ENCODE measurements around the gene RBMS2. TPM values are rescaled to one million over a fixed set of nuclear protein-coding genes. Genes with fewer than 3 reads are reported as not detected.
"Not testable (repeated sequence)": the region's sequence is repeated elsewhere in the genome, so short reads cannot be mapped to it uniquely, and the experiment has no call there.

Gene RBMS2
- total and polyA plus RNA-seq, 9 donors = 13.0 to 29.3 (median 19.3) TPM

DNA sequence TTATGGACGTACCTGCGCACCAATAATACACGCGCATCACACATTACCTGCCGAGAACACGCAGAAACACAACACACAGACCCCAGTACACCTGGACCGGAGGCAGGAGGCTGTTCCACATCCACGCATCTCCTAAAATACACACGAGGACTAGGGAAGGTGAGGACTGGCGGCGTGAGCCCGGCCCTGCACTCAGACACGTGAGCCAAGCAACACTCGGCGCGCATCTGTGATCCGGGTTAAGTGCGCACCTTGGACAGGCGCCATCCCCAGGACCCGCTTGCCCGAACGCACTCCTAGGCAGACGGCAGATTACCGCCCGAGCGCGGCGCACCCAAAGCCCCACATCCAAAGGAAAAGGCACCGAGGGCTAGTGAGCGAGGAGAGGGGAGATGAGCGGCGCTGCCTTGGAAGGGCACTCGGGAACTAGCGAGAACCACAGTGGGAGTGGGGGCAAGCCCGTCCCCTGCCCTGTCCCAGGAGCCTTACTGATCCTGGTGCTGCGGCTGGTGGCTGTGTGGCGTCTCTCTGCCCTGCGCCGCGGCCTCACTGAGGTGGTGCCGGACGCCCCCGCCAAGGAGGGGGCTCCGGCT is 34.1 kb upstream of the RBMS2 start:
- peak; percentile 20 for DNase-seq
- peaks cover 16% of the 10 kb centered on the region for H3K4me1 ChIP-seq (ENCODE audit: control insufficient read depth, insufficient read depth, low read length)
- H3K27me3 ChIP-seq (ENCODE audit: control insufficient read depth, insufficient read depth, low read length) = peaks cover 50% of the 10 kb centered on the region
- no peaks in the 10 kb centered on the region for H3K36me3 ChIP-seq (ENCODE audit: control insufficient read depth, insufficient read depth, low read length)
- no peaks in the 10 kb centered on the region for H3K9me3 ChIP-seq (replicated peaks; ENCODE audit: control insufficient read depth, low read depth, low read length)
- H3K4me3 ChIP-seq (ENCODE audit: low read length) = peak overlapping the region; percentile 52
- H3K27ac ChIP-seq (ENCODE audit: low read length) = no peak overlapping the region
- 2% methylated on average over 37 of the region's 44 CpGs for WGBS (ENCODE audit: insufficient coverage)

DNA sequence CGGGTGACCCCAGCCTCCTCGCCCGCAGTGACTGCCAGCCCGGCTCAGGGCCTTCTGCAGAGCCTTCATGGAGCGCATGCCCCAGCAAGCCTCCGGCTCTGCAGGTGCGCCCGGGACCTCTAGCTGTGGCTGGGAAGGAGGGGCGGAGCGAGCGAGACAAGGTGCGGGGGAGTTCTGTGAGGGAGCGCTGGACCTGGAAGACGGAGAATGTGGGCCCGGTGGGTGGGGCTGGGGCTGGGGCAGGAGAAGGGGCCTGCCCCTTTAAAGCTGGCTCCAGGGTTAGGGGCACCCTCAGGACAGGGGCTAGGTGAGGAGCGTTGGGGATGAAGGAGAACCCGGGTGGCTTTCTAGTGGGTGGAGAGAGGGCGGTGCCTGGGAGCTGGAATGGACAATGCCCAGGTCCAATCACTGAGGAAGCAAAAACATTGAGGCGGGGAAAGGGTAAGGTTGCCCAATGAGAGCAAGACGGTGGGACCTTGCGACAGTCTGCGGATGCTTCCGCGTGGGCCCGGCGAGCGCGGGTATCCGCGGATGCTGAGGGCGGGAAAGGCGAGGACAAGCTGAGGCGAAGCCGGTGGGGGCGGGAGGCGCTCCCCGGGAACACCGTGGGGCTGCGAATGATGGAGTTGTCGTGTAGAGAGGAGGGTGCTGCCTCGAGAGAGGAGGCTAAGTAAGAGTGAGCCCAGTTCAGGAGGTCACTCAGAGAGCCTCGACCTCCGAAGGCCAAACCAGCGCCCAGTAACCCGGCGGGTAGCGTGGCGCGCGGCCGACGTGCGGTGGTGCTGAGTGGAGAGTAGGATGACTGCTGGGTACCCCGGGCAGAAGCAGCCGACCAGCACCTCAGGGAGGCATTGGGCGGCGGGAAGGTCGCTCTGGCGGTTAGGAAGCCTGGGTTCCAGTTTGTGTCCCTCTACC is 33.3 kb upstream of the RBMS2 start, which contains the start of gene GLS2:
Gene GLS2, minus strand, starts transcription at position 121 of the 915 bp plus-strand sequence. Its CDS starts 43 bp downstream, at position 78.
- WGBS (ENCODE audit: insufficient coverage) = 16% methylated on average over 59 of the region's 59 CpGs
- H3K27ac ChIP-seq (ENCODE audit: low read length) = no peak within 1 kb of the TSS
- DNase-seq = peak; percentile 88

GRCh38 chr12:56490360-56490759 is 31.3 kb upstream of the RBMS2 start:
- Histone ChIP-seq H3K4me3 (ENCODE audit: low read length) (no peak overlapping the region), H3K36me3 (ENCODE audit: control insufficient read depth, insufficient read depth, low read length) (no peaks in the 10 kb centered on the region), H3K4me1 (ENCODE audit: control insufficient read depth, insufficient read depth, low read length) (peaks cover 16% of the 10 kb centered on the region), H3K27ac (ENCODE audit: low read length) (no peak overlapping the region), H3K27me3 (ENCODE audit: control insufficient read depth, insufficient read depth, low read length) (peaks cover 50% of the 10 kb centered on the region), H3K9me3 (replicated peaks; ENCODE audit: control insufficient read depth, low read depth, low read length) (no peaks in the 10 kb centered on the region)
- no peak for DNase-seq

More for the DNA sequence above, 33.3 kb upstream of the RBMS2 start, which contains the start of gene GLS2:
- no peaks in the 10 kb centered on the region for H3K36me3 ChIP-seq (ENCODE audit: control insufficient read depth, insufficient read depth, low read length)
- no peaks in the 10 kb centered on the region for H3K9me3 ChIP-seq (replicated peaks; ENCODE audit: control insufficient read depth, low read depth, low read length)
- H3K27me3 ChIP-seq (ENCODE audit: control insufficient read depth, insufficient read depth, low read length) = peaks cover 50% of the 10 kb centered on the region
- peak within 1 kb of the TSS; percentile 52 for H3K4me3 ChIP-seq (ENCODE audit: low read length)
- peaks cover 16% of the 10 kb centered on the region for H3K4me1 ChIP-seq (ENCODE audit: control insufficient read depth, insufficient read depth, low read length)

- WGBS (ENCODE audit: insufficient coverage) = 90% methylated on average over 18 of the region's 31 CpGs
- DNase-seq = not testable (repeated sequence)
Measured at GRCh38 chr12:56493409-56494105, 28.1 kb upstream of the RBMS2 start.

GRCh38 chr12:56494106-56494415 is 27.6 kb upstream of the RBMS2 start:
- DNase-seq; H3K4me1 ChIP-seq (ENCODE audit: control insufficient read depth, insufficient read depth, low read length); H3K4me3 ChIP-seq (ENCODE audit: low read length); H3K9me3 ChIP-seq (replicated peaks; ENCODE audit: control insufficient read depth, low read depth, low read length); H3K27ac ChIP-seq (ENCODE audit: low read length); H3K36me3 ChIP-seq (ENCODE audit: control insufficient read depth, insufficient read depth, low read length): not testable (repeated sequence)
- peaks cover 30% of the 10 kb centered on the region for H3K27me3 ChIP-seq (ENCODE audit: control insufficient read depth, insufficient read depth, low read length)
- 94% methylated on average over 12 of the region's 15 CpGs for WGBS (ENCODE audit: insufficient coverage)

More at GRCh38 chr12:56493409-56494105, 28.1 kb upstream of the RBMS2 start:
- not testable (repeated sequence) for H3K4me1 ChIP-seq (ENCODE audit: control insufficient read depth, insufficient read depth, low read length); H3K9me3 ChIP-seq (replicated peaks; ENCODE audit: control insufficient read depth, low read depth, low read length); H3K27ac ChIP-seq (ENCODE audit: low read length); H3K4me3 ChIP-seq (ENCODE audit: low read length); H3K36me3 ChIP-seq (ENCODE audit: control insufficient read depth, insufficient read depth, low read length)
- H3K27me3 ChIP-seq (ENCODE audit: control insufficient read depth, insufficient read depth, low read length) = peaks cover 32% of the 10 kb centered on the region

DNA sequence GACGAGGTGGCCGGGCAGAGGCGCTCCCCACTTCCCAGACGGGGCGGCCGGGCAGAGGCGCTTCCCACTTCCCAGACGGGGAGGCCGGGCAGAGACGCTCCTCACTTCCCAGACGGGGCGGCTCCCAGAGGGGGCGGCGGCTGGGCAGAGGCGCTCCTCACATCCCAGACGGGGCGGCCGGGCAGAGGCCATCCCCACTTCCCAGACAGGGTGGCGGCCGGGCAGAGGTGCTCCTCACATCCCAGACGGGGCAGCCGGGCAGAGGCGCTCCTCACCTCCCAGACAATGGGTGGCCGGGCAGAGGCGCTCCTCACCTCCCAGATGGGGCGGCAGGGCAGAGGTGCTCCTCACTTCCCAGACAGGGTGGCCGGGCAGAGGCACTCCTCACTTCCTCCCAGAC is 27.1 kb upstream of the RBMS2 start:
- H3K27ac ChIP-seq (ENCODE audit: low read length); H3K4me1 ChIP-seq (ENCODE audit: control insufficient read depth, insufficient read depth, low read length); H3K36me3 ChIP-seq (ENCODE audit: control insufficient read depth, insufficient read depth, low read length); H3K4me3 ChIP-seq (ENCODE audit: low read length); DNase-seq; H3K9me3 ChIP-seq (replicated peaks; ENCODE audit: control insufficient read depth, low read depth, low read length): not testable (repeated sequence)
- 97% methylated on average over 17 of the region's 27 CpGs for WGBS (ENCODE audit: insufficient coverage)
- peaks cover 30% of the 10 kb centered on the region for H3K27me3 ChIP-seq (ENCODE audit: control insufficient read depth, insufficient read depth, low read length)

DNA sequence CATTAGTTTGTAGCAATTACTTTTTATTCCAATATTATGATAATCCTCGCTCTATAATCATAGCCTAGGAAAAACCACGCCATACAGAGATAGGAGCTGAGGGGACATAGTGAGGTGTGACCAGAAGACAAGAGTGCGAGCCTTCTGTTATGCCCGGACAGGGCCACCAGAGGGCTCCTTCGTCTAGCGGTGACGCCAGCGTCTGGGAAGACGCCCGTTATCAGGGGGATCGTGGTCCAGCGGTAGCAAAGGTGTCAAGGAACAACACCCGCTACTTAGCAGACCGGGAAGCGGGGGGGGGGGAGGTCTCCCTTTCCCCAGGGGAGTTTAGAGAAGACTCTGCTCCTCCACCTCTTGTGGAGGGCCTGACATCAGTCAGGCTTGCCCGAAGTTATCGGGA is 24.9 kb upstream of the RBMS2 start:
- WGBS (ENCODE audit: insufficient coverage) = no CpG with 5 or more reads among the region's 17 CpGs
- DNase-seq = peak; percentile 50

DNA sequence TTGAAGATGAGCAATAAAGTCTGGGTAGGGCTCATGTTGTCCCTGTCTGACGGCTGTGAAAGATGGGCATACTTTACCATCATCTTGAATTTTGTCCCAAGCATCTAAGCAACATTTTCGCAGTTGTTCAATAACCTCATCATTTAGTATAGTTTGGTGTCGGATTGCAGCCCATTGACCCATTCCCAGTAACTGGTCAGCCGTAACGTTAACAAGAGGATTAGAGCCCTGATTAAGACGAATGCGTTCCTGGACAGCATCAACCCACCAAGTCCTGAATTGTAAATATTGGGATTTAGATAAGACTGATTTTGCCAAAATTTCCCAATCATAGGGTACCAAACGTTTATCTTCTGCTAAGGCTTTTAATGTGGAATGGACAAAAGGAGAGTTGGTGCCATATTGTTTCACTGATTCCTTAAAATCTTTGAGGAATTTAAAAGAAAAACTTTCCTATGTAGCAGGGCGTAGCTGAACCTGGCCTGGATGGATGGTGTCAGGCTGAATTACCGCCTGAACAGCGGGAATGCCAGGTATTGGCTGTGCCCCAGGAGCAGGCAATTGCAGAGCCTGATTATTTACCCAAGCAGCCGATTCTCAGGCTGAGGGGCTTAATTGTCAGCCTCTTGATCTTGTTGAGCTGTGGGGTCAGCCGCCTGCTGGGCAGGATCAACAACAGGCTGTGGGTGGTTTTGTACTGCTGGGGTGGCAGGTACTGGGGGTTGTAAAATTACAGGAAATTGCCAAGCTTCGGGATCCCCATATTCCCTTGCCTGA is 23.3 kb upstream of the RBMS2 start:
- H3K27ac ChIP-seq (ENCODE audit: low read length); H3K36me3 ChIP-seq (ENCODE audit: control insufficient read depth, insufficient read depth, low read length); H3K4me3 ChIP-seq (ENCODE audit: low read length); DNase-seq; H3K4me1 ChIP-seq (ENCODE audit: control insufficient read depth, insufficient read depth, low read length); H3K9me3 ChIP-seq (replicated peaks; ENCODE audit: control insufficient read depth, low read depth, low read length): not testable (repeated sequence)
- 39% methylated on average over 4 of the region's 14 CpGs for WGBS (ENCODE audit: insufficient coverage)
- H3K27me3 ChIP-seq (ENCODE audit: control insufficient read depth, insufficient read depth, low read length) = peaks cover 20% of the 10 kb centered on the region

More for the DNA sequence above, 24.9 kb upstream of the RBMS2 start:
- not testable (repeated sequence) for H3K27ac ChIP-seq (ENCODE audit: low read length); H3K4me3 ChIP-seq (ENCODE audit: low read length); H3K4me1 ChIP-seq (ENCODE audit: control insufficient read depth, insufficient read depth, low read length); H3K36me3 ChIP-seq (ENCODE audit: control insufficient read depth, insufficient read depth, low read length); H3K9me3 ChIP-seq (replicated peaks; ENCODE audit: control insufficient read depth, low read depth, low read length)
- H3K27me3 ChIP-seq (ENCODE audit: control insufficient read depth, insufficient read depth, low read length) = peaks cover 22% of the 10 kb centered on the region

GRCh38 chr12:56499452-56499851 is 22.2 kb upstream of the RBMS2 start:
- H3K27ac ChIP-seq (ENCODE audit: low read length); DNase-seq; H3K36me3 ChIP-seq (ENCODE audit: control insufficient read depth, insufficient read depth, low read length); H3K4me3 ChIP-seq (ENCODE audit: low read length); H3K9me3 ChIP-seq (replicated peaks; ENCODE audit: control insufficient read depth, low read depth, low read length); H3K4me1 ChIP-seq (ENCODE audit: control insufficient read depth, insufficient read depth, low read length): not testable (repeated sequence)
- peaks cover 20% of the 10 kb centered on the region for H3K27me3 ChIP-seq (ENCODE audit: control insufficient read depth, insufficient read depth, low read length)
- 34% methylated on average over 9 of the region's 9 CpGs for WGBS (ENCODE audit: insufficient coverage)

All from muscle of leg (tissue), 11 donors.